IMR-90 (cell line): Measurements from ENCODE around the gene HMGA1. TPM values are rescaled to one million over a fixed set of nuclear protein-coding genes. Genes with fewer than 3 reads are reported as not detected.

ENCODE experiments used
- ATAC-seq: fragments of 200-7000 bp; cut with Tn5 transposase; 2 replicates; pipeline ENCODE4 v1.9.1; 2020; ENCODE audit warnings: low read depth, mild to moderate bottlenecking, moderate library complexity
- BruUV-seq: library from RNA; stranded (reverse); fragments of 400-500 nt; replicated peaks from 2 replicates; lab custom pipeline; 2021; lab: Mats Ljungman, UMichigan
- CTCF ChIA-PET: fragments of 300-600 bp; formaldehyde crosslinking; extraction: SDS; loops from one replicate; lab custom pipeline; 2021; ENCODE audit warnings: antibody characterized with exemption; lab: Yijun Ruan, JAX
- POLR2A ChIA-PET: fragments of 300-600 bp; sonication (Branson Sonifier 250); formaldehyde crosslinking; loops from one replicate; lab custom pipeline; 2022; ENCODE audit warnings: antibody characterized with exemption; ENCODE audit not compliant: unreplicated experiment; lab: Charles Lee
- DNase-seq: peaks from one replicate; pipeline ENCODE4 v3.0.0; 2013
- H2AFZ ChIP-seq: replicated peaks from 2 replicates; pipeline ENCODE3; 2013; ENCODE audit warnings: low read length, mild to moderate bottlenecking; ENCODE audit not compliant: poor library complexity
- H2AK5ac ChIP-seq: 2 replicates; pipeline ENCODE4 v1.6.1; 2013; ENCODE audit warnings: low read depth, low read length, inconsistent platforms
- H2AK9ac ChIP-seq: replicated peaks from 2 replicates; pipeline ENCODE3; 2013; ENCODE audit warnings: mild to moderate bottlenecking, low read depth, low read length, moderate library complexity; ENCODE audit not compliant: poor library complexity
- H2BK120ac ChIP-seq: 2 replicates; pipeline ENCODE4 v1.6.1; 2013; ENCODE audit warnings: low read depth, low read length, inconsistent platforms
- H2BK15ac ChIP-seq: 3 replicates; pipeline ENCODE4 v1.6.1; 2013; ENCODE audit warnings: low read depth, low read length, inconsistent platforms
- H2BK20ac ChIP-seq: 2 replicates; pipeline ENCODE4 v1.6.1; 2013; ENCODE audit warnings: low read depth, mild to moderate bottlenecking, inconsistent platforms, low read length, moderate library complexity
- H2BK5ac ChIP-seq: 2 replicates; pipeline ENCODE4 v1.6.1; 2013; ENCODE audit warnings: mild to moderate bottlenecking, low read depth, low read length, inconsistent platforms; ENCODE audit not compliant: poor library complexity, severe bottlenecking
- H3K14ac ChIP-seq: replicated peaks from 2 replicates; pipeline ENCODE4 v1.6.1; 2013; ENCODE audit warnings: low read depth, low read length, inconsistent platforms
- H3K18ac ChIP-seq: 2 replicates; pipeline ENCODE4 v1.6.1; 2013; ENCODE audit warnings: low read depth, low read length, control low read depth
- H3K23ac ChIP-seq: 2 replicates; pipeline ENCODE4 v1.6.1; 2013; ENCODE audit warnings: low read depth, low read length, inconsistent platforms
- H3K27ac ChIP-seq: 2 replicates; pipeline ENCODE4 v1.5.1; 2013; ENCODE audit warnings: mild to moderate bottlenecking, control low read depth, low read length; ENCODE audit not compliant: insufficient read depth
- H3K27me3 ChIP-seq: 2 replicates; pipeline ENCODE4 v1.6.1; 2013; ENCODE audit warnings: low read length; ENCODE audit not compliant: control insufficient read depth, insufficient read depth
- H3K36me3 ChIP-seq: 2 replicates; pipeline ENCODE4 v1.6.1; 2013; ENCODE audit warnings: low read length, mixed read lengths; ENCODE audit not compliant: control insufficient read depth, insufficient read depth
- H3K4ac ChIP-seq: 2 replicates; pipeline ENCODE4 v1.6.1; 2013; ENCODE audit warnings: low read depth, low read length, inconsistent platforms
- H3K4me1 ChIP-seq: 2 replicates; pipeline ENCODE4 v1.6.1; 2013; ENCODE audit warnings: low read length, mixed read lengths; ENCODE audit not compliant: control insufficient read depth, insufficient read depth
- H3K4me2 ChIP-seq: 2 replicates; pipeline ENCODE4 v1.6.1; 2013; ENCODE audit warnings: low read depth, mild to moderate bottlenecking, control low read depth, low read length, moderate library complexity
- H3K4me3 ChIP-seq: 2 replicates; pipeline ENCODE4 v1.5.1; 2013; ENCODE audit warnings: low read depth, mild to moderate bottlenecking, control low read depth, low read length, moderate library complexity; ENCODE audit not compliant: insufficient read depth
- H3K56ac ChIP-seq: 2 replicates; pipeline ENCODE4 v1.6.1; 2013; ENCODE audit warnings: low read length, inconsistent platforms; ENCODE audit not compliant: insufficient read depth; ENCODE audit errors: extremely low read depth
- H3K79me1 ChIP-seq, 2 experiments: 2 replicates each; pipeline ENCODE4 v1.6.1; 2013; ENCODE audit warnings: low read length in 2 of 2, inconsistent platforms in 1 of 2, low read depth in 1 of 2
- H3K9ac ChIP-seq: 2 replicates; pipeline ENCODE4 v1.6.1; 2013; ENCODE audit warnings: low read depth, low read length, control low read depth
- H3K9me1 ChIP-seq: 2 replicates; pipeline ENCODE4 v1.6.1; 2013; ENCODE audit warnings: low read length, inconsistent platforms; ENCODE audit not compliant: insufficient read depth
- H3K9me3 ChIP-seq: 2 replicates; pipeline ENCODE4 v1.6.1; 2013; ENCODE audit warnings: low read length; ENCODE audit not compliant: control insufficient read depth, insufficient read depth
- H4K20me1 ChIP-seq: 2 replicates; pipeline ENCODE4 v1.6.1; 2013; ENCODE audit warnings: low read length, inconsistent platforms; ENCODE audit not compliant: insufficient read depth
- H4K5ac ChIP-seq: 2 replicates; pipeline ENCODE4 v1.6.1; 2013; ENCODE audit warnings: mild to moderate bottlenecking, low read depth, low read length, control low read depth
- H4K8ac ChIP-seq, 2 experiments: 2 replicates each; pipeline ENCODE4 v1.6.1; 2013; ENCODE audit warnings: low read depth in 2 of 2, low read length in 2 of 2, control low read depth in 1 of 2, inconsistent platforms in 1 of 2
- H4K91ac ChIP-seq: 2 replicates; pipeline ENCODE4 v1.6.1; 2013; ENCODE audit warnings: low read depth, low read length, inconsistent platforms; ENCODE audit not compliant: insufficient read depth
- ELK1 ChIP-seq: fragments of 150-350 bp; IDR thresholded peaks from 2 replicates; pipeline ENCODE4 v1.6.1; 2016; ENCODE audit warnings: low read depth, mild to moderate bottlenecking, low read length, moderate library complexity, borderline replicate concordance
- FOS ChIP-seq: fragments of 150-350 bp; IDR thresholded peaks from 2 replicates; pipeline ENCODE4 v1.6.1; 2016; ENCODE audit warnings: low read depth, low read length
- MAFK ChIP-seq: IDR thresholded peaks from 2 replicates; pipeline ENCODE4 v1.6.1; 2012; ENCODE audit warnings: low read depth, low read length, improper control_type of control experiment
- MXI1 ChIP-seq: IDR thresholded peaks from 2 replicates; pipeline ENCODE4 v1.6.1; 2012; ENCODE audit warnings: low read depth, mild to moderate bottlenecking, low read length, moderate library complexity, borderline replicate concordance
- NFE2L2 ChIP-seq: fragments of 150-350 bp; IDR thresholded peaks from 2 replicates; pipeline ENCODE4 v1.6.1; 2016; ENCODE audit warnings: low read depth, mild to moderate bottlenecking, low read length
- RCOR1 ChIP-seq: IDR thresholded peaks from 2 replicates; pipeline ENCODE4 v1.6.1; 2012; ENCODE audit warnings: mild to moderate bottlenecking, low read length, improper control_type of control experiment; ENCODE audit not compliant: insufficient replicate concordance
- WGBS, 2 experiments: methylation state at CpG; one replicate each; pipeline versions ENCODE4 v1.1.5 to v1.1.7; 2013; ENCODE audit warnings: missing lambda C conversion rate in 2 of 2; ENCODE audit not compliant: insufficient read length in 1 of 2; ENCODE audit errors: extremely low coverage in 2 of 2; 5-methylcytosine and 5-hydroxymethylcytosine counted together
- dilution Hi-C: fragments of 300-500 bp; cut with HindIII; formaldehyde crosslinking; loops from one replicate; pipeline ENCODE4 v1.14.3; 2018; ENCODE audit warnings: low sequenced_read_pairs; ENCODE audit not compliant: unreplicated experiment
- in situ Hi-C: fragments of 300-500 bp; cut with MboI; formaldehyde crosslinking; loops from 3 replicates; pipeline ENCODE4 v1.14.3; 2019; ENCODE audit warnings: low sequenced_read_pairs, inconsistent platforms, mixed read lengths
- intact Hi-C: fragments of 100-400 bp; cut with micrococcal nuclease; formaldehyde crosslinking; loops from 2 replicates; pipeline ENCODE4 v1.10.0; 2022
- polyA plus RNA-seq, 3 experiments: library from polyadenylated mRNA; depleted of rRNA; stranded (reverse); fragments of >200 nt; gene quantifications; 2 replicates each; pipeline ENCODE4 v1.2.3, GENCODE V29; 2012; ENCODE audit warnings: low replicate concordance in 1 of 3
- total RNA-seq: library from RNA; depleted of rRNA; stranded (reverse); fragments of >200 nt; gene quantifications from 2 replicates; pipeline ENCODE4 v1.2.3, GENCODE V29; 2012

Gene HMGA1
- total and polyA plus RNA-seq, 2 of the 4 experiments (the other 2 are of a cell fraction): 101 to 589 TPM

GRCh38 chr6:34248198-34248726 is 11.6 kb downstream of the HMGA1 start:
- H2BK120ac ChIP-seq: peak overlapping the region; percentile 52
- in situ Hi-C loops (loop anchor here (5.0 to 10.0 kb wide), 2 partner anchors 159 to 357 kb away; no protein-coding TSS in a partner anchor), intact Hi-C loops (loop anchor here (2.0 kb wide), 3 partner anchors 51 to 167 kb away; no protein-coding TSS in a partner anchor), dilution Hi-C loops (no loop called here)
- H2AK9ac ChIP-seq: peak overlapping the region; percentile 94
- ATAC-seq: peak; percentile 10
- peaks cover 16% of the 10 kb centered on the region for H3K4me1 ChIP-seq
- H3K9me1 ChIP-seq: peaks cover 7% of the 10 kb centered on the region
- H2BK5ac ChIP-seq: peak overlapping the region; percentile 68
- peak overlapping the region; percentile 85 for H2AFZ ChIP-seq
- peak overlapping the region; percentile 84 for H3K14ac ChIP-seq
- H2BK20ac ChIP-seq: peak overlapping the region; percentile 10; the same call in 1 of the 2 replicates
- H3K18ac ChIP-seq: peak overlapping the region; percentile 16
- WGBS, 2 experiments: 2% methylated on average over 11 of the region's 17 CpGs; no CpG with 5 or more reads in 1 of the 2 experiments
- peak overlapping the region; percentile 3; the same call in 1 of the 3 replicates for H2BK15ac ChIP-seq
- peaks cover 9% of the 10 kb centered on the region for H3K36me3 ChIP-seq
- peak overlapping the region; percentile 58 for H3K4me3 ChIP-seq
- H3K27ac ChIP-seq: peak overlapping the region; percentile 77
- no TSS peak for BruUV-seq
- no peaks in the 10 kb centered on the region for H3K9me3 ChIP-seq
- H4K8ac ChIP-seq: peak overlapping the region; percentile 19 to 68; a peak in 2 of 4 replicates
- H3K23ac ChIP-seq: peak overlapping the region; percentile 77
- H4K91ac ChIP-seq: peak overlapping the region; percentile 35
- peaks cover 9% of the 10 kb centered on the region for H4K20me1 ChIP-seq
- peak overlapping the region; percentile 76 for H3K9ac ChIP-seq
- CTCF ChIA-PET: interaction anchor here (0.6 to 0.7 kb wide), 2 partner anchors 167 to 1022 kb away, joined by 3 read pairs; no protein-coding TSS in a partner anchor
- DNase-seq: peak; percentile 18
- H3K56ac ChIP-seq: peak overlapping the region; percentile 37; the same call in 1 of the 2 replicates
- no peaks in the 10 kb centered on the region for H3K27me3 ChIP-seq
- H3K79me1 ChIP-seq: peaks cover 5 to 43% of the 10 kb centered on the region in 2 experiments; a peak in 3 of 4 replicates
- H4K5ac ChIP-seq: peak overlapping the region; percentile 38
- POLR2A ChIA-PET: interaction anchor here (0.5 to 1.7 kb wide), 3 partner anchors 166 to 407 kb away, joined by 3 to 8 read pairs (median 3); no protein-coding TSS in a partner anchor
- H3K4me2 ChIP-seq: peak overlapping the region; percentile 88
- TF ChIP-seq NFE2L2: no peak
- no peak for TF ChIP-seq ELK1
- TF ChIP-seq MXI1: no peak
- no peak for TF ChIP-seq RCOR1
- no peak for TF ChIP-seq FOS
- no peak for TF ChIP-seq MAFK
- peak overlapping the region; percentile 90 for H3K4ac ChIP-seq
- peak overlapping the region; percentile 93 for H2AK5ac ChIP-seq
